A549 (cell line): ENCODE results near the gene PAGE1.

Source experiments
- CHD2 ChIP-seq: fragments of 150-350 bp; IDR thresholded peaks from 2 replicates; pipeline ENCODE4 v1.6.1; 2014; ENCODE audit warnings: low read length; ENCODE audit not compliant: partially characterized antibody
- CTCF ChIP-seq: fragments of >200 bp; sonication (Bioruptor Twin); formaldehyde crosslinking; IDR thresholded peaks from 3 replicates; pipeline ENCODE4 v1.5.1; 2016
- ELK1 ChIP-seq: fragments of 150-350 bp; IDR thresholded peaks from 2 replicates; pipeline ENCODE4 v1.6.1; 2014; ENCODE audit warnings: low read depth, mild to moderate bottlenecking, low read length
- HOXB5 ChIP-seq: fragments of 250-450 bp; sonication (Bioruptor Pico); IDR thresholded peaks from 2 replicates; pipeline ENCODE4 v1.5.0; 2020; ENCODE audit warnings: mild to moderate bottlenecking, moderate library complexity
- JUN ChIP-seq, 2 experiments: fragments of >200 bp; sonication (Bioruptor Twin); formaldehyde crosslinking; IDR thresholded peaks; 2 replicates in 1 of 2; 3 replicates in 1 of 2; pipeline ENCODE4 v1.6.1; 2016 to 2017
- MAX ChIP-seq: IDR thresholded peaks from 2 replicates; pipeline ENCODE4 v1.6.1; 2012
- MYC ChIP-seq: IDR thresholded peaks from 2 replicates; pipeline ENCODE4 v1.6.1; 2012; ENCODE audit warnings: mild to moderate bottlenecking, inconsistent platforms, low read length, improper control_type of control experiment, borderline replicate concordance
- NFE2L2 ChIP-seq: fragments of 150-350 bp; conservative IDR thresholded peaks from 2 replicates; pipeline ENCODE4 v1.6.1; 2014; ENCODE audit warnings: low read length
- NR3C1 ChIP-seq: fragments of >200 bp; sonication (Bioruptor Twin); formaldehyde crosslinking; IDR thresholded peaks from 3 replicates; pipeline ENCODE4 v1.6.1; 2017
- POLR2A ChIP-seq: IDR thresholded peaks from 2 replicates; pipeline ENCODE4 v1.6.1; 2012; ENCODE audit warnings: mild to moderate bottlenecking, low read length
- RAD21 ChIP-seq, 2 experiments: fragments of >200 bp in 1 of 2; sonication (Bioruptor Twin) in 1 of 2; formaldehyde crosslinking in 1 of 2; IDR thresholded peaks in 1 of 2; conservative IDR thresholded peaks in 1 of 2; 2 replicates in 1 of 2; 3 replicates in 1 of 2; pipeline ENCODE4 v1.6.1; 2012 to 2018; ENCODE audit warnings: inconsistent platforms in 1 of 2
- REST ChIP-seq: fragments of 200-600 bp; sonication (generic); IDR thresholded peaks from 2 replicates; pipeline ENCODE4 v1.6.1; 2016; ENCODE audit warnings: antibody characterized with exemption, mild to moderate bottlenecking, moderate library complexity
- RNF2 ChIP-seq: fragments of 200-600 bp; sonication (generic); IDR thresholded peaks from 2 replicates; pipeline ENCODE4 v1.6.1; 2016; ENCODE audit warnings: low read depth, mild to moderate bottlenecking, antibody characterized with exemption, moderate library complexity, borderline replicate concordance
- ZNF302 ChIP-seq: fragments of 250-450 bp; sonication (Bioruptor Pico); IDR thresholded peaks from 2 replicates; pipeline ENCODE4 v1.9.0; 2021; ENCODE audit warnings: inconsistent platforms, mild to moderate bottlenecking, moderate library complexity

- TF ChIP-seq CTCF (no peak), MYC (no peak), ELK1 (no peak), MAX (no peak), POLR2A (no peak), RAD21 (conservative IDR thresholded peaks at IDR 0.05 in 1 of 2, IDR thresholded peaks at IDR 0.05 in 1 of 2) (no peak), CHD2 (no peak), NR3C1 (no peak), NFE2L2 (no peak), RNF2 (no peak), ZNF302 (no peak), REST (no peak), JUN (IDR thresholded peaks at IDR 0.05) (no peak), HOXB5 (CRISPR knock-in tag) (no peak)
These were observed 22.4 kb downstream of the PAGE1 start for GRCh38 chrX:49673394-49673793.
